Endothelial cell (in vitro differentiated cells): ENCODE results near the gene WDR81. TPM values are rescaled to one million over a fixed set of nuclear protein-coding genes. Genes with fewer than 3 reads are reported as not detected.
"Not testable (repeated sequence)": the region's sequence is repeated elsewhere in the genome, so short reads cannot be mapped to it uniquely, and the experiment has no call there.

Experiments used
- DNase-seq: peaks from one replicate; pipeline ENCODE4 v3.0.0; 2021; ENCODE audit warnings: low spot score
- H3K27ac Mint-ChIP-seq: one replicate; pipeline ENCODE4 v1.8.0; 2021; ENCODE audit warnings: mixed read lengths, inconsistent platforms; ENCODE audit not compliant: unreplicated experiment
- H3K27me3 Mint-ChIP-seq: one replicate; pipeline ENCODE4 v1.8.0; 2021; ENCODE audit warnings: mild to moderate bottlenecking, moderate library complexity, mixed read lengths, inconsistent platforms; ENCODE audit not compliant: unreplicated experiment
- H3K36me3 Mint-ChIP-seq: one replicate; pipeline ENCODE4 v1.8.0; 2021; ENCODE audit warnings: mild to moderate bottlenecking, low read depth, mixed read lengths, inconsistent platforms; ENCODE audit not compliant: unreplicated experiment
- H3K4me1 Mint-ChIP-seq: one replicate; pipeline ENCODE4 v1.8.0; 2021; ENCODE audit warnings: mild to moderate bottlenecking, mixed read lengths, inconsistent platforms; ENCODE audit not compliant: unreplicated experiment
- H3K4me3 Mint-ChIP-seq: one replicate; pipeline ENCODE4 v1.8.0; 2021; ENCODE audit warnings: mild to moderate bottlenecking, mixed read lengths, inconsistent platforms; ENCODE audit not compliant: unreplicated experiment
- H3K9me3 Mint-ChIP-seq: one replicate; pipeline ENCODE4 v1.8.0; 2021; ENCODE audit warnings: mixed read lengths, inconsistent platforms; ENCODE audit not compliant: unreplicated experiment
- CTCF ChIP-seq: fragments of 200-600 bp; sonication (generic); IDR thresholded peaks from one replicate; pipeline ENCODE4 v1.5.0; 2021; ENCODE audit warnings: antibody characterized with exemption; ENCODE audit not compliant: unreplicated experiment
- total RNA-seq: library from RNA; stranded (reverse); fragmentation: NEBNext Ultra II Directional; extraction: Animal tissue kit (Norgen Biotek cat#: 25700); gene quantifications from one replicate; pipeline ENCODE4 v1.2.1, GENCODE V29; 2021; ENCODE audit not compliant: unreplicated experiment

Gene WDR81
- total RNA-seq, 1 donor from 2014 or later, result 20.0 TPM

GRCh38 chr17:1720856-1721386, 3.6 kb upstream of the WDR81 start:
- peak; percentile 64 for DNase-seq
- Mint-ChIP-seq H3K4me1 (peaks cover 14% of the 10 kb centered on the region), H3K27ac (no peak overlapping the region), H3K4me3 (no peak overlapping the region), H3K9me3 (no peaks in the 10 kb centered on the region), H3K36me3 (no peaks in the 10 kb centered on the region), H3K27me3 (peaks cover 13% of the 10 kb centered on the region)
- peak; percentile 96 for TF ChIP-seq CTCF

GRCh38 chr17:1722022-1722421, 2.5 kb upstream of the WDR81 start:
- not testable (repeated sequence) for H3K27me3 Mint-ChIP-seq, H3K36me3 Mint-ChIP-seq, H3K4me3 Mint-ChIP-seq

GRCh38 chr17:1724869-1725641, 551 bp downstream of the WDR81 start:
- Mint-ChIP-seq H3K36me3 (peaks cover 8% of the 10 kb centered on the region), H3K27ac (no peak overlapping the region), H3K4me1 (peaks cover 7% of the 10 kb centered on the region)

More at GRCh38 chr17:1722022-1722421, 2.5 kb upstream of the WDR81 start:
- not testable (repeated sequence) for DNase-seq, H3K27ac Mint-ChIP-seq, H3K9me3 Mint-ChIP-seq
- H3K4me1 Mint-ChIP-seq, result peaks cover 14% of the 10 kb centered on the region

GRCh38 chr17:1725642-1726511, 1.4 kb downstream of the WDR81 start:
- no peaks in the 10 kb centered on the region for H3K9me3 Mint-ChIP-seq
- H3K27me3 Mint-ChIP-seq, result peaks cover 10% of the 10 kb centered on the region
- no peak for DNase-seq
- H3K36me3 Mint-ChIP-seq, result peaks cover 8% of the 10 kb centered on the region
- peak overlapping the region; percentile 72 for H3K27ac Mint-ChIP-seq
- TF ChIP-seq CTCF, result no peak
- peak overlapping the region; percentile 44 for H3K4me3 Mint-ChIP-seq
- peaks cover 7% of the 10 kb centered on the region for H3K4me1 Mint-ChIP-seq

More at GRCh38 chr17:1724869-1725641, 551 bp downstream of the WDR81 start:
- peaks cover 11% of the 10 kb centered on the region for H3K27me3 Mint-ChIP-seq
- H3K9me3 Mint-ChIP-seq, result no peaks in the 10 kb centered on the region
- TF ChIP-seq CTCF, result no peak
- H3K4me3 Mint-ChIP-seq, result peak overlapping the region; percentile 44
- no peak for DNase-seq

GRCh38 chr17:1726626-1727257, 2.2 kb downstream of the WDR81 start:
- peaks cover 10% of the 10 kb centered on the region for H3K27me3 Mint-ChIP-seq
- no peaks in the 10 kb centered on the region for H3K9me3 Mint-ChIP-seq
- peaks cover 7% of the 10 kb centered on the region for H3K4me1 Mint-ChIP-seq
- peaks cover 8% of the 10 kb centered on the region for H3K36me3 Mint-ChIP-seq
- DNase-seq, result no peak
- H3K4me3 Mint-ChIP-seq, result no peak overlapping the region
- H3K27ac Mint-ChIP-seq, result no peak overlapping the region
- TF ChIP-seq CTCF, result no peak
